ENCODE measurements around the gene ACADVL. TPM values are rescaled to one million over a fixed set of nuclear protein-coding genes. Genes with fewer than 3 reads are reported as not detected.

Gene ACADVL
- total RNA-seq, 1 donor from 2014 or later, result 354 TPM

GRCh38 chr17:7176841-7177190, 42.9 kb upstream of the ACADVL start:
- Mint-ChIP-seq H3K4me1 (ENCODE audit: low read depth, unreplicated experiment) (peaks cover 8% of the 10 kb centered on the region), H3K4me3 (ENCODE audit: unreplicated experiment) (no peak overlapping the region), H3K27me3 (ENCODE audit: low read depth, unreplicated experiment) (no peaks in the 10 kb centered on the region), H3K9me3 (ENCODE audit: unreplicated experiment) (no peaks in the 10 kb centered on the region), H3K36me3 (ENCODE audit: low read depth, unreplicated experiment) (no peaks in the 10 kb centered on the region), H3K27ac (ENCODE audit: unreplicated experiment) (no peak overlapping the region)
- H2AFZ ChIP-seq (ENCODE audit: low read depth, low read length), result no peak overlapping the region
- H3K27me3 ChIP-seq (ENCODE audit: insufficient read depth, low read length), result no peaks in the 10 kb centered on the region
- H3K4me1 ChIP-seq (ENCODE audit: insufficient read depth, low read length), result peaks cover 17% of the 10 kb centered on the region
- peak overlapping the region; percentile 43 for H3K9ac ChIP-seq (ENCODE audit: low read length)
- H3K4me2 ChIP-seq (ENCODE audit: low read length), result peak overlapping the region; percentile 98
- no peaks in the 10 kb centered on the region for H3K9me3 ChIP-seq (ENCODE audit: insufficient read depth, low read depth, low read length)
- no peaks in the 10 kb centered on the region for H3K36me3 ChIP-seq (ENCODE audit: insufficient read depth, low read length)
- no peak overlapping the region for H3K27ac ChIP-seq (ENCODE audit: low read depth, low read length)
- DNase-seq (ENCODE audit: low read depth), result no peak
- no peak for FAIRE-seq
- H3K4me3 ChIP-seq (ENCODE audit: insufficient read depth, low read depth, low read length), result no peak overlapping the region
- no peaks in the 10 kb centered on the region for H3K79me2 ChIP-seq (ENCODE audit: insufficient read depth, low read length)
- no peak for TF ChIP-seq EZH2 (IDR thresholded peaks at IDR 0.05; ENCODE audit: insufficient read depth, low read length)
- TF ChIP-seq CTCF (IDR thresholded peaks at IDR 0.05; ENCODE audit: insufficient read depth, low read depth, low read length), result no peak
- H4K20me1 ChIP-seq (ENCODE audit: insufficient read depth, low read length), result peaks cover 11% of the 10 kb centered on the region

- H3K36me3 Mint-ChIP-seq (ENCODE audit: low read depth, unreplicated experiment), result no peaks in the 10 kb centered on the region
- no peaks in the 10 kb centered on the region for H3K9me3 Mint-ChIP-seq (ENCODE audit: unreplicated experiment)
- DNase-seq (ENCODE audit: low read depth), result peak; percentile 41
- Histone ChIP-seq H3K79me2 (ENCODE audit: insufficient read depth, low read length) (no peaks in the 10 kb centered on the region), H3K27me3 (ENCODE audit: insufficient read depth, low read length) (no peaks in the 10 kb centered on the region), H3K4me2 (ENCODE audit: low read length) (peak overlapping the region; percentile 98), H3K27ac (ENCODE audit: low read depth, low read length) (peak overlapping the region; percentile 23), H3K9me3 (ENCODE audit: insufficient read depth, low read depth, low read length) (no peaks in the 10 kb centered on the region), H3K4me3 (ENCODE audit: insufficient read depth, low read depth, low read length) (peak overlapping the region; percentile 62), H4K20me1 (ENCODE audit: insufficient read depth, low read length) (peaks cover 11% of the 10 kb centered on the region), H3K4me1 (ENCODE audit: insufficient read depth, low read length) (peaks cover 17% of the 10 kb centered on the region), H3K36me3 (ENCODE audit: insufficient read depth, low read length) (no peaks in the 10 kb centered on the region), H3K9ac (ENCODE audit: low read length) (peak overlapping the region; percentile 80), H2AFZ (ENCODE audit: low read depth, low read length) (peak overlapping the region; percentile 81)
- H3K4me1 Mint-ChIP-seq (ENCODE audit: low read depth, unreplicated experiment), result peaks cover 8% of the 10 kb centered on the region
- no peak overlapping the region for H3K4me3 Mint-ChIP-seq (ENCODE audit: unreplicated experiment)
- no peak for FAIRE-seq
- TF ChIP-seq CTCF (IDR thresholded peaks at IDR 0.05; ENCODE audit: insufficient read depth, low read depth, low read length), result peak; percentile 76
- TF ChIP-seq EZH2 (IDR thresholded peaks at IDR 0.05; ENCODE audit: insufficient read depth, low read length), result no peak
- no peaks in the 10 kb centered on the region for H3K27me3 Mint-ChIP-seq (ENCODE audit: low read depth, unreplicated experiment)
- H3K27ac Mint-ChIP-seq (ENCODE audit: unreplicated experiment), result peak overlapping the region; percentile 88
These were observed 42.4 kb upstream of the ACADVL start for GRCh38 chr17:7177191-7177953.

GRCh38 chr17:7177954-7178477, 41.7 kb upstream of the ACADVL start:
- Histone ChIP-seq H3K9ac (ENCODE audit: low read length) (peak overlapping the region; percentile 80), H3K4me2 (ENCODE audit: low read length) (peak overlapping the region; percentile 98), H3K4me1 (ENCODE audit: insufficient read depth, low read length) (peaks cover 17% of the 10 kb centered on the region), H3K9me3 (ENCODE audit: insufficient read depth, low read depth, low read length) (no peaks in the 10 kb centered on the region), H2AFZ (ENCODE audit: low read depth, low read length) (peak overlapping the region; percentile 81), H3K27me3 (ENCODE audit: insufficient read depth, low read length) (no peaks in the 10 kb centered on the region), H3K36me3 (ENCODE audit: insufficient read depth, low read length) (no peaks in the 10 kb centered on the region), H3K27ac (ENCODE audit: low read depth, low read length) (peak overlapping the region; percentile 23), H4K20me1 (ENCODE audit: insufficient read depth, low read length) (peaks cover 11% of the 10 kb centered on the region), H3K79me2 (ENCODE audit: insufficient read depth, low read length) (no peaks in the 10 kb centered on the region), H3K4me3 (ENCODE audit: insufficient read depth, low read depth, low read length) (peak overlapping the region; percentile 62)
- Mint-ChIP-seq H3K4me1 (ENCODE audit: low read depth, unreplicated experiment) (peaks cover 8% of the 10 kb centered on the region), H3K27me3 (ENCODE audit: low read depth, unreplicated experiment) (no peaks in the 10 kb centered on the region), H3K4me3 (ENCODE audit: unreplicated experiment) (no peak overlapping the region), H3K27ac (ENCODE audit: unreplicated experiment) (peak overlapping the region; percentile 88), H3K9me3 (ENCODE audit: unreplicated experiment) (no peaks in the 10 kb centered on the region), H3K36me3 (ENCODE audit: low read depth, unreplicated experiment) (no peaks in the 10 kb centered on the region)
- no peak for FAIRE-seq
- peak; percentile 36 for DNase-seq (ENCODE audit: low read depth)
- TF ChIP-seq CTCF (IDR thresholded peaks at IDR 0.05; ENCODE audit: insufficient read depth, low read depth, low read length) (no peak), EZH2 (IDR thresholded peaks at IDR 0.05; ENCODE audit: insufficient read depth, low read length) (no peak)

Data from astrocyte (in vitro differentiated cells and primary cell).